Adrenal gland (tissue), 5 donors: Measurements from ENCODE around the gene CDV3.

Source experiments
- POLR2A ChIP-seq, 2 donors: fragments of 450-650 bp; IDR thresholded peaks; one replicate each; pipeline ENCODE4 v1.6.1; 2017; ENCODE audit warnings: antibody characterized with exemption in 2 of 2, mild to moderate bottlenecking in 2 of 2, moderate library complexity in 1 of 2
- TF ChIP-seq, protein P1 (sequence below), 6 experiments: fragments of 450-650 bp in 4 of 6; fragments of 200-600 bp in 2 of 6; sonication (generic) in 1 of 6; IDR thresholded peaks; 1 replicate in 5 of 6; 2 replicates in 1 of 6; pipeline versions ENCODE4 v1.5.1 to v1.8.0; 2016 to 2021; ENCODE audit warnings: antibody characterized with exemption in 6 of 6, mild to moderate bottlenecking in 2 of 6, moderate library complexity in 1 of 6
- donor health status: DM: no; HTN: no; CAD: no.

DNA sequence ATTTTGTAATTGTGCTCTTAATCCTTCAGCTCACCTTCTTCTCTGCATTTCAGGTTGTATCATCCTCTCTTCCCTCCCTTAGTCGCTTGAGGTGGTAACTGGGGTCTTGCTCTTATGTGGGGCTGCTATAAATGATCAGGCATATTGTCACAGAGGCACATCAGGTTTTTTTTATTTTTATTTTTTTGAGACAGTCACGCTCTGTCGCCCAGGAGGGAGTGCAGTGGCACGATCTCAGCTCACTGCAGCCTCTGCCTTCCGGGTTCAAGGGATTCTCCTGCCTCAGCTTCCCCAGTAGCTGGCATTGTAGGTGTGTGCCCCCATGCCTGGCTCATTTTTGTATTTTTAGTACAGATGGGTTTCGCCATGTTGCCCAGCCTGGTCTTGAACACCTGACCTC, 9.9 kb downstream of the CDV3 start:
- TF ChIP-seq, protein P1, sequence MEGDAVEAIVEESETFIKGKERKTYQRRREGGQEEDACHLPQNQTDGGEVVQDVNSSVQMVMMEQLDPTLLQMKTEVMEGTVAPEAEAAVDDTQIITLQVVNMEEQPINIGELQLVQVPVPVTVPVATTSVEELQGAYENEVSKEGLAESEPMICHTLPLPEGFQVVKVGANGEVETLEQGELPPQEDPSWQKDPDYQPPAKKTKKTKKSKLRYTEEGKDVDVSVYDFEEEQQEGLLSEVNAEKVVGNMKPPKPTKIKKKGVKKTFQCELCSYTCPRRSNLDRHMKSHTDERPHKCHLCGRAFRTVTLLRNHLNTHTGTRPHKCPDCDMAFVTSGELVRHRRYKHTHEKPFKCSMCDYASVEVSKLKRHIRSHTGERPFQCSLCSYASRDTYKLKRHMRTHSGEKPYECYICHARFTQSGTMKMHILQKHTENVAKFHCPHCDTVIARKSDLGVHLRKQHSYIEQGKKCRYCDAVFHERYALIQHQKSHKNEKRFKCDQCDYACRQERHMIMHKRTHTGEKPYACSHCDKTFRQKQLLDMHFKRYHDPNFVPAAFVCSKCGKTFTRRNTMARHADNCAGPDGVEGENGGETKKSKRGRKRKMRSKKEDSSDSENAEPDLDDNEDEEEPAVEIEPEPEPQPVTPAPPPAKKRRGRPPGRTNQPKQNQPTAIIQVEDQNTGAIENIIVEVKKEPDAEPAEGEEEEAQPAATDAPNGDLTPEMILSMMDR (IDR thresholded peaks at IDR 0.05), result no peak
- no peak for TF ChIP-seq POLR2A (IDR thresholded peaks at IDR 0.05)
